ENCODE results near the gene ILDR1.
"Not testable (repeated sequence)": the region's sequence is repeated elsewhere in the genome, so short reads cannot be mapped to it uniquely, and the experiment has no call there.

The ILDR1 gene

DNA sequence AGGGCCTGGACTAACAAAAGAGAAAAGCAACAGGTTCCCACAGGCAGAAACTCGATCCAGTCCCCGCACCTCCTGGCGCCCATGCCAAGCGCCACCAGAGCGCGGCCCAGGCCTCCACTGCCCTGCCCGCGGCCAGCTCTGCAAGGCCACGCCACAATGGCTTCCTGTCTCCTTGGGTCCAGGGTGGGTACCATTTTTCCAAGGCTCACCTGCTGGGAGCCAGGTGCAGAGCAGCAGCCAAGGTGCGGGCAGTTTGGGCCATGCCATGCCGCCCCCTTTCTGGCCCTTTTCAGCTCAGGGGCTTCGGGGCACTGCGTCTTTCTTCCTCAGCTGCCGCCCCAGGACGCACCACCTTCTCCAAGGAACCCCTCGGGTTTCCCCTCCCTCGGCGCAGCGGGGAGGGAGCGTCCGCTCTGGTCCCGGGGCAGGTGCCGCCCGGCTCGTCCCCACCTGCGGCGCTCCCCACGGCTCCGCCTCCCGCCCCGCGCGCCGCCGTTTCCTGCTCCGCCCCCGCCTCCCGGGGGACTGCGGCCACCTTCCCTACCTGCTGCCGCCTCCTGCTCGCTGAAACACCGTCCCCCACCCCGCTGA lies at the start of gene ILDR1:
Gene ILDR1, minus strand, starts transcription at position 437 of the 591 bp plus-strand sequence. Its CDS starts 170 bp downstream, at position 267.
- DNase-seq, result peak; percentile 37

- DNase-seq, result no peak
These were observed 45.7 kb upstream of the ILDR1 start for GRCh38 chr3:122067588-122068240.

GRCh38 chr3:122067214-122067550 lies 45.1 kb upstream of the ILDR1 start:
- no peak for DNase-seq

- no peak for DNase-seq
These were observed 44.5 kb upstream of the ILDR1 start for GRCh38 chr3:122066331-122067213.

- DNase-seq, result no peak
These were observed 42.3 kb upstream of the ILDR1 start for GRCh38 chr3:122064326-122064725.

GRCh38 chr3:122063908-122064307 lies 41.9 kb upstream of the ILDR1 start:
- no peak for DNase-seq

DNA sequence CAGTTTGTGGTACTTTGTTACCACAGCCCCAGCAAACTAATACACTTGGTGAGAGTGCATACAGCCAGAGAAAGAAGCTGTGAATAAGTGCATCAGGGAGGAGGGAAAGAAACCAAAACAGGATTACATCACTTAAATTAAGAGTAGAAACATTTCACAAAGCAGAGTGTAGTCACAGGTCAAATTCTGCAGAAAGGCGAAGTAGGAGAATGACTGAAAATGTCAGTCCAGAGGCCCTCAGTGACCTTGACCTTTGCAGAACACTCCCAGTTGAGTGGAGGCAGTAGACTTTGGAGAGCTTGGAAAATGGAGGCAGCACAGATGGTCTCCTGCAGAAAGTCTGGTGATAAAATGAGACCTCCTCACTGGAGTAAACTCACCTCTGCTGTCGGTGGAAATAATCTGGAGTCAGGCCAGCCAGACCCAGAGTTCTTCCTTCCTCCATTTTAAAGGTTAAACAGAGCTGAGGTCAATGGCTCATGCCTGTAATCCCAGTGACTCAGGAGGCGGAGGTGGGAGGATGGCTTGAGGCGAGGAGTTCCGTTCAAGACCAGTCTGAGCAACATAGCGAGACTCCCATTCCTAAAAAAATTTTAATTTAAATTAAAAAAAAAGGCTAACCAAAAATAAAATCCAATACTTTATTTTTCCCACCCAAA lies 38.1 kb upstream of the ILDR1 start:
- DNase-seq, result no peak

GRCh38 chr3:122058294-122058693 lies 36.2 kb upstream of the ILDR1 start:
- DNase-seq, result no peak

DNA sequence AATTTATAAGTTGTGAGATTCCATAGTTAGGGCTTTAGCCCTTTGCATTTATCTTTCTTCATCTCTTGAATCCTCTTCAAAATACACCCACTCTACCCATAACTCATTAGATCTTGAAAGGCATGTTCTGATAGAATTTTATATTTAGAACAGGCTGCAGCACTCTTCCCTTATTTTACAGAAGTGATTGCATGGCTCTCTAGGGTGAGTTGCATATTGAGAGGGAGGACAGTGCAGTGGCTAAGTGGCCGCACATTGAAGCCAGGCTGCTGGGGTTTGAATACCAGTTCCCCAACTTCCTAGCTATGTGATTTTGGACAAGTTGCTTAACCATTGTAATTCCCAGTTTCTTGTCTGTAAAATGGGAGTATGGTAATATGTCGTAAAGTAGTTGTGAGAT lies 35.6 kb upstream of the ILDR1 start:
- no peak for DNase-seq

DNA sequence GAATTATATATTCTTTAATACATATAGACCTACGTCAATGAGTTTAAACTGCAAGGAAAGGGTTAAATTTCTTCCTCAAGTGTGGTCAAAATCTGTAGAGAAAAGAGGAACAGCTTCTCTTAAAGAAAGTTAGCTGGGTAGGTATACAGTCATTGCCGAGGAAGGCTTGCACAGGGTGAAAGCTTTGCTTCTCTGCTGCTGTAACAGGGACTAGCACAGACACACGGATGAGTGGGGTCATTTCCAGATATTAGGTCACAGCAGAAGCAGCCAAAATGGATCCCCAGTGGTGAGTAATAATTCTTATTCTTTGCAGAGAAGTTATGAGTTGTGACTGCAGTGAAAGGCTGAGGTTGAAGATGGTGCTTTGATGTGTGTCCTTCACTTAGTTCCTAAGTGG lies 33.2 kb upstream of the ILDR1 start, which contains the start of gene CD86:
Gene CD86, plus strand, starts transcription at position 148 of the 400 bp plus-strand sequence. Its CDS starts 128 bp downstream, at position 276.
- no peak for DNase-seq

DNA sequence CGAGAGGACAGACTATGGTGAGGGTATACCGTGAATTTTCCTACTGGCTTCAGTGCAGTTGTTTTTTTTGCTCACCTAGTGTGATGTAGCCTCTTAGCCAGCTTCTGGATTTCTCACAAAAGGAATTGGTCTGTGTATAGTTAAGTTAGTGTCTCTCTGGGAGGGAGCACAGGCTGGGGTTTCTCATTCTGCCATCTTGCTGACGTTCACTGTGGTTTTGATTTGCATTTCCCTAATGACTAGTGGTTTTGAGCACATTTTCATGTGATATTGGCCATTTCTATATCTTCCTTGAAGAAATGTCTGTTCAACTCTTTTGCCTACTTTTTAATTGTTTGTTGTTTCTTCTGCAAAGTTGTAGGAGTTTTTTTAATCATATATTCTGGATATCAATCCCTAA lies 30.9 kb upstream of the ILDR1 start:
- DNase-seq, result no peak

- not testable (repeated sequence) for DNase-seq
These were observed 25.7 kb upstream of the ILDR1 start for GRCh38 chr3:122047773-122048172.

DNA sequence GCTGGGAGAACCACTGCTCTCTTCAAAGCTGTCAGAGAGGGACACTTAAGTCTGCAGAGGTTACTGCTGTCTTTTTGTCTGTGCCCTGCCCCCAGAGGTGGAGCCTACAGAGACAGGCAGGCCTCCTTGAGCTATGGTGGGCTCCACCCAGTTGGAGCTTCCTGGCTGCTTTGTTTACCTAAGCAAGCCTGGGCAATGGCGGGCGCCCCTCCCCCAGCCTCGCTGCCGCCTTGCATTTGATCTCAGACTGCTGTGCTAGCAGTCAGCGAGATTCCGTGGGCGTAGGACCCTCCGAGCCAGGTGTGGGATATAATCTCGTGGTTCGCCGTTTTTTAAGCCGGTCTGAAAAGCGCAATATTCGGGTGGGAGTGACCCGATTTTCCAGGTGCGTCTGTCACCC lies 25.2 kb upstream of the ILDR1 start:
- not testable (repeated sequence) for DNase-seq

DNA sequence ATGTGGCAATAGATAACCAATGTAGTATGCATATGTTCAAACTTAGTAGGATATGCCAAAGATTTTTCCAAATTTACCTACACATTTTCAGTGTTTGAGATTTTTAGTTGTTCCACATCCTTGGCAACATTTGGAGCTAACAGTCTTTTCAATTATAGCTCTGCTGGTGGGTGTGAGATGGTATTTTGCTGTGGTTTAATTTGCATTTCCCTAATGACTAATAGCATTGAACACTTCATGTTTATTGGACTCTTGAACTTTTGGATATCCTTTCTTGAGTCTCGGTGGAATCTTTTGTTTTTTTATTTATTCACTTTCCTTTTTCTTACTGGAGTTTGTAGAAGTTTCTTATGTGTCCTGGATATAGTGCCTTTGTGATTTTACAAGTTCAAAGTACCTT lies 11.0 kb upstream of the ILDR1 start:
- DNase-seq, result no peak

DNA sequence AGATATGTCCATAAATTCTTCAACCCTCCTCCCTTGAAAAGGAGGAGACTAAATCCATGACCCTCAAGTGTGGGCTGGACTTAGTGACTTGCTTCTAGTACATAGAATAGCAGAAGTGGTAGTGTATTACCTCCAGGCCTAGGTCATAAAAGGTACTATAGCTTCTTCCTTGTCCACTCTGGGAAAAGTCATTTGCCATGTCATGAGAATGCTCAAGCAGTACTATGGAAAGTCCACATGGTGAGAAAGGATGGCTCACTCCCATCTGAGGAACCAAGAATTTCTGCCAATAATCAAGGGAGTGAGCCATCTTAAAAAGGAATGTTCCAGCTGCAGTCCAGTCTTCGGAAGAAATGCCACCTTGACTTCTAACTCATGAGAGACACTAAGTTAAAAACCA lies 10.5 kb upstream of the ILDR1 start:
- no peak for DNase-seq

DNA sequence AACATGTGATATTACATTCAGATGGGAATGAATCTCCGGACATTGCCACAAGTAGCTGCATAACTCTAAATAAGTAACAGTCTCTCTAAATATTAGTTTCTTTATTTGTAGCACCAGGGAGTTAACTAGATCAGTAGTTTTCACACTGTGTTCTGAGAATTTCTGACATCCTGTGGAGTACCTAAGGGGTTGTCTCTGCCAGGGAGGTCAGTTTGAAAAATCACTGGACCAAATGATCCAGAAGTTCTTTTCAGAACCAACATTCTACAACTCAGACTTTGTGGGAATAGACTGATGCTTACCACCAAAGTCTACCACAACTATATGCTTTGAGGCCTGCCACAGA lies 9.0 kb upstream of the ILDR1 start:
- DNase-seq, result no peak

DNA sequence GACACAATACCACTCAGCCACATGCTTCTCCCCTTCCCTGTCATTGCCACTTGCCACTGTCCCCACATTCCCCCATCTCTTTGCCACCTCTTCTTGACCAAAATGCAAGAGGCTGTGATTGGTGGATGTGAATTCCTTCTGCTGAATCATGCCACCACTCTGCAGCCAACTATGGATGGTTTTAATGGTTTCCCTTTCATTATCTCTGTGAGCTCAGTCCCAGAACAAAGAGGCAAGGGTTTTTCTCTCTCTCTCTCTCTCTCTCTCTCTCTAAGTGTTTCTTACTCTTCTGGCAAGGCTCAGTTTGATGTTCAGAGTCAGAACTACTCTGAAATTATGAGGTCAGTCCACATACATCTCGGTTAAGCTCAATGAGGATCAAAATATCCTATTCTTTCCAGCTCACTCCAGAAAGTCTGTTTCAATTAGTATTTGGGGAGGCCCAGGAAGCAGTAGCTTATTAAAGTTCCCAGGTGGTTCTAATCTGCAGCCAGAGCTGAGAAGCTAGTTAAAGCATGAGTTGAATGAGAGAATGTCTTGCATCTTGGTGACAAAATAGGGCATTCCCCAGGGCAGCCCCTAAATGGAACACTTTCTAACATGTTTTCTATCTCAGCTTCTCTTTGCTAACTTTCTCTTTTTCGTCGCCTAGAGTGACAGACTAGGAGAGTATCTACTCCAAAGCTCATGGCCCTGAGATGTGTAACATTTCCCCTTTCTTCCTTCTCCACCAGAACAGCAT lies 8.5 kb upstream of the ILDR1 start:
- DNase-seq, result no peak

DNA sequence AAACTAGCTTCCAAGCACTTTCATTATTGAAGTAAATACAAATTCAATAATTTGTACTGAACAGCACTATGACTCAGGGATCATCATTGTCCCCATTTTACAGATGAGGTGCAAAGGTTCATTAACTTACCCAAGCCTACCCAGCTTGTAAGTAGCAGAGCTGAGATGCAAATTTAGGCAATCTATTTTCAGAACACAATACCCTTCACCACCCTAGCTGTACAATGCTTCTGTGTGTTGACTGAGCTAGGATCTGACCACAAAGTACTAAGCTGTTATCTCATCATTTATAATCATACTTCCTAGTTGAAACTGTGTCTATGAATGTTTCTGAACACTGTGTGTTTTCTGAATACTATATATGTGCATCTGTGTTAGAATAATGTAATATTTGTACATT lies 3.2 kb upstream of the ILDR1 start:
- DNase-seq, result no peak

DNA sequence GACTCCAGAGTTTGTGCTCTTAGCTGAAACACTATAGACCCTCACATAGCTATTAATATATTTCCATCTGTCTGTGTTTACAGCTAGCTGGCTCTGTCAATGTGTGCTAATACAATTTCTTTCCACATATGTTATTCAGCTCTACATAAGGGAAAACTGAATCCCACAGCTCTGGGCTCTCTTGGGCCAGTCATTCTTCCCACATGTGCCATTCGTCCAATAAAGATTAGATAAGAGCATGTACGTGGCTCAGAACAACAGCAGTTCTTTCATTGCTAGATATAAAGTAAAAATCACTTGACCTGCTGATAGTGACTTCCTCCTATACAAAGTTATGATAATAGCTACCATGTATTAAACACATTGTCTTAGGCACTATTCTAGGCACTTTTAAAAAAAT lies 2.8 kb upstream of the ILDR1 start:
- DNase-seq, result no peak

- DNase-seq, result no peak
These were observed 1.4 kb upstream of the ILDR1 start for GRCh38 chr3:122023335-122023910.

GRCh38 chr3:122021037-122021436 lies 1.0 kb downstream of the ILDR1 start:
- no peak for DNase-seq

DNA sequence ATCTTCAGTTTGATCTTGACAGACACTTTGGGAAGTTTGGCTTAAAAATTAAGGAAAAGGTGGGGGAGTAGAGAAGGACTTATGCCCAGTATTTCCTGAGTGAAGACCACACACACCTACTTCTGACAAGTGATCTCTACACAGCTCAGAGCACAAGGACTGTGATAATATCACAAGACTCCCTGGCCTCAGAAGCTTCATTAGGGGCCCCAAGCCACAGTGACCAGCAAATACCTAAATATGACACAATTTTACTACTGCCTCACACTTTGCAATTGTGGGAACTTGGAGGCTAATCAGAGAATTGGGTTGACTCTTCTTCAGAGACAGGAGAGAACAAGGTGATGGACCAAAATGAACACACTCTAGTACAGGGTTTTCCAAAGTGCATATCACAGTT lies 2.6 kb downstream of the ILDR1 start:
- DNase-seq, result no peak
